Breast epithelium (tissue), 4 donors: ENCODE results near the gene HRH3. TPM values are rescaled to one million over a fixed set of nuclear protein-coding genes. Genes with fewer than 3 reads are reported as not detected.

Experiments
- DNase-seq, 2 donors: peaks; one replicate each; pipeline ENCODE4 v3.0.0-alpha.2; 2019; ENCODE audit warnings: low spot score in 2 of 2
- H3K27ac ChIP-seq, 2 donors: fragments of 200-600 bp; sonication (generic) in 1 of 2; one replicate each; pipeline ENCODE4 v1.5.1; 2016 to 2019; ENCODE audit warnings: mild to moderate bottlenecking in 1 of 2
- H3K27me3 ChIP-seq, 2 donors: fragments of 200-600 bp; sonication (generic) in 1 of 2; one replicate each; pipeline versions ENCODE4 v1.5.1 to v1.6.0; 2017 to 2019; ENCODE audit warnings: control low read depth in 1 of 2, mild to moderate bottlenecking in 1 of 2
- H3K36me3 ChIP-seq: fragments of 200-600 bp; one replicate; pipeline ENCODE4 v1.5.1; 2019
- H3K4me1 ChIP-seq, 2 donors: fragments of 200-600 bp; sonication (generic); one replicate each; pipeline ENCODE4 v1.5.1; 2016 to 2019; ENCODE audit warnings: control low read depth in 1 of 2
- H3K4me3 ChIP-seq, 3 donors: fragments of 200-600 bp; sonication (generic); 1 replicate in 2 of 3; 2 replicates in 1 of 3; pipeline ENCODE4 v1.5.1; 2016 to 2019; ENCODE audit warnings: mild to moderate bottlenecking in 3 of 3, moderate library complexity in 2 of 3
- H3K9me3 ChIP-seq, 2 donors: fragments of 200-600 bp; sonication (generic) in 1 of 2; one replicate each; pipeline ENCODE4 v1.5.1; 2016 to 2019; ENCODE audit warnings: control low read depth in 1 of 2
- CTCF ChIP-seq, 3 donors: fragments of 450-650 bp; IDR thresholded peaks; one replicate each; pipeline ENCODE4 v1.5.1; 2016 to 2017; ENCODE audit warnings: antibody characterized with exemption in 3 of 3, mild to moderate bottlenecking in 3 of 3, moderate library complexity in 3 of 3
- POLR2A ChIP-seq: fragments of 450-650 bp; IDR thresholded peaks from one replicate; pipeline ENCODE4 v1.6.1; 2016; ENCODE audit warnings: antibody characterized with exemption, mild to moderate bottlenecking, moderate library complexity
- POLR2AphosphoS5 ChIP-seq, 3 donors: sonication (generic); formaldehyde crosslinking; IDR thresholded peaks; one replicate each; pipeline ENCODE4 v1.6.1; 2017; ENCODE audit warnings: antibody characterized with exemption in 3 of 3
- intact Hi-C: fragments of 100-400 bp; cut with DNase I; formaldehyde crosslinking; loops from one replicate; pipeline ENCODE4 v1.15.1; 2023; ENCODE audit warnings: low total_unique reads
- total RNA-seq, 3 donors: library from RNA; depleted of rRNA; stranded (reverse); fragments of >200 nt; gene quantifications; one replicate each; pipeline ENCODE4 v1.1.0, GENCODE V29; 2016

HRH3 gene
- total RNA-seq, 3 donors from 2014 or later: not detected

DNA sequence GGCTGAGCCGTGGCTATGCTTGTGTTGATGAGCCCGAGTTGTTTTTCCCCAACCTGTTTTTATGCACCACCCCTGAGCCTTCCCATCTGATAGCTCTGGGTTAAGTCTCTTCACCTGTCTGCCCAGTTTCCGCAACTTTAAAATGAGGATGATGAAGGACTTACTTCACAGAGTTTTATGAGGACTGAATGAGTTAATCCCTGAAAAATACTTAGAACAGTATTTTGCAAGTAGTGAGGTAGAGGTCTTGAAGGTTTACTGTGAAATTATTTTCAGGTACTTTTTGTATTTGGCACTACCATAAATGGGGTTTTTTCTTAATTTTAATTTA is 34.0 kb downstream of the HRH3 start:
- Histone ChIP-seq H3K36me3 (no peaks in the 10 kb centered on the region), H3K27ac (no peak overlapping the region), H3K27me3 (no peaks in the 10 kb centered on the region), H3K4me3 (no peak overlapping the region), H3K4me1 (peaks cover 0 to 7% of the 10 kb centered on the region in 2 donors), H3K9me3 (no peaks in the 10 kb centered on the region)
- DNase-seq: no peak
- TF ChIP-seq CTCF (IDR thresholded peaks at IDR 0.05) (no peak), POLR2A (no peak), POLR2AphosphoS5 (IDR thresholded peaks at IDR 0.05) (no peak)
- intact Hi-C loops: no loop called here

GRCh38 chr20:62183426-62184142 is 36.5 kb downstream of the HRH3 start:
- no peaks in the 10 kb centered on the region for H3K27me3 ChIP-seq
- intact Hi-C loops: no loop called here
- TF ChIP-seq POLR2AphosphoS5 (IDR thresholded peaks at IDR 0.05): no peak
- peak overlapping the region; percentile 91 to 93 for H3K27ac ChIP-seq
- H3K36me3 ChIP-seq: no peaks in the 10 kb centered on the region
- no peak for DNase-seq
- peaks cover 0 to 7% of the 10 kb centered on the region in 2 donors for H3K4me1 ChIP-seq
- H3K9me3 ChIP-seq: no peaks in the 10 kb centered on the region
- H3K4me3 ChIP-seq: peak overlapping the region; percentile 71 to 92 (median 81)

DNA sequence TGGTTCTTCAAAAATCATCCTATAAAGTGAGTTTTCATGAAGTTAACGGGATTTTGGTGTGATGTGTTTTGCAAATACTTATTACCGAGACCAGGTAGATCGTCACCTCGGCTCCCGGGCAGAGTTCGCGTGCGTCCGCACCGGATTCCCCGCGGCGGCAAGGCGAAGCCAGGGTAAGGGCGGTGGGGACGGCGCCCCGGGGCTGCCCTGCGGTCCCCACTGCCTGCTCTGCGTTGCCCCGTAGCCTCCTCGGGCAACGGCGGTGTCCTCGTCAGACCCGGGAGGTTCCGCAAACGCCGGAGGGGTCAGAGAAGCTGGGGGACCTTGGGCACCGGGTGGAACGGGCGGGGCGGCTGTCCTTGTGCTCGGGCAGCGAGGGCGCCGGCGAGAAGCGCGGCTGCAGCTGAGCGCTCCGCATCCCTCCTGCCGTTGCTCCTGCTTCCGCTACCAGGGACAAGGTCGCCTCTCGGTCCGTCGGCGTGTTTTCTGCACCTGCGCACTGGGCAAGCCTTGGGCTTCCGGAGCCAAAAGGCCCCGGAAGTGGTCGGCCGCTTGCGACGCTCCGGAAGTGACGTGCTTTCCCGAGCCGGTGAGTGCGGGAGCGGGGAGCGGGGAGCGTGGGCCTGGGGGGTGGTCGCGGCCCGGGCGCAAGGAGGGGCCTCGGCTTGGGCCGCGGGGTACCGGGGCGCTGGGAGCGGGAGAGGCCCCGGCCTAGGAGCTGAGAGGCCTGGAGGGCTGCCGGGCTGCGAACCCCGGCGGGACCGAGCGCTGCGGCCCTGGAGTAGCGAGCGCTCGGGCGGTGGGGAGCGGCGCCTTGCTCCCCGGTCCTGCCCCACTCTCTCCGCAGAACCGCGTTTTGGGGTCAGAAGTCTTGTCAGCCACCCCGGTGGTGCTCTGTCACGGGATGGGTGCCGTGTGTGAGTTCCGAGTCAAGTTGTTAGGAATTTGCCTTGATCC is 37.3 kb downstream of the HRH3 start, which contains the start of gene MTG2:
TSS of gene MTG2 (plus strand) at position 560 of the 957 bp plus-strand sequence. CDS start 10,393 bp downstream, outside the sequence.
- TF ChIP-seq POLR2AphosphoS5 (IDR thresholded peaks at IDR 0.05) (peak; percentile 86 to 92 (median 91)), POLR2A (peak; percentile 63), CTCF (IDR thresholded peaks at IDR 0.05) (peak in 1 of 3 donors; percentile 29)
- Histone ChIP-seq H3K36me3 (no peaks in the 10 kb centered on the region), H3K27ac (peak within 1 kb of the TSS; percentile 91 to 93), H3K27me3 (no peaks in the 10 kb centered on the region), H3K9me3 (no peaks in the 10 kb centered on the region), H3K4me3 (peak within 1 kb of the TSS; percentile 71 to 92 (median 81)), H3K4me1 (peaks cover 0 to 7% of the 10 kb centered on the region in 2 donors)
- intact Hi-C loops: no loop called here
- DNase-seq: peak; percentile 90 to 93

GRCh38 chr20:62181808-62182207 is 38.3 kb downstream of the HRH3 start:
- intact Hi-C loops: no loop called here
- no peaks in the 10 kb centered on the region for H3K9me3 ChIP-seq
- H3K36me3 ChIP-seq: no peaks in the 10 kb centered on the region
- TF ChIP-seq CTCF (IDR thresholded peaks at IDR 0.05) (no peak), POLR2AphosphoS5 (IDR thresholded peaks at IDR 0.05) (no peak), POLR2A (no peak)
- H3K27me3 ChIP-seq: no peaks in the 10 kb centered on the region
- peaks cover 0 to 7% of the 10 kb centered on the region in 2 donors for H3K4me1 ChIP-seq
- H3K27ac ChIP-seq: no peak overlapping the region
- DNase-seq: no peak
- H3K4me3 ChIP-seq: no peak overlapping the region

DNA sequence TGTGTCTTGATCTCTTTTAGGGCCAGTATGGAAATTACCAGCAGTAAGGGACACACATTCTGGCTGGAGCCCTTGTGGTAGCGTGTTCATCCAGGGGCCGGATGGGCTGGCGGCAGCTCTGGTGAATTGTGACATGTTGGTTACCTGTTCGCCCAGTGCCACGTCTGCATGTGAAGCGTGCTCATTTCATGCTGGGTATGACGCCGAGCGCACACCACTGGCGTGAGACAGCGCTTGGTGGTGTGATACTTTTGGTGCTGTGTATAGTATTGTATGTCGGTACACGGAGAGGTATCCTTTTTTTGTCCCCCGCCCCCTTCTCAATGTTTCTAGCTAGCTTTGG is 40.9 kb downstream of the HRH3 start:
- no peaks in the 10 kb centered on the region for H3K36me3 ChIP-seq
- H3K9me3 ChIP-seq: no peaks in the 10 kb centered on the region
- TF ChIP-seq CTCF (IDR thresholded peaks at IDR 0.05): no peak
- no peak for TF ChIP-seq POLR2A
- no peak for TF ChIP-seq POLR2AphosphoS5 (IDR thresholded peaks at IDR 0.05)

More for the DNA sequence above, 40.9 kb downstream of the HRH3 start:
- Histone ChIP-seq H3K27me3 (no peaks in the 10 kb centered on the region), H3K4me3 (no peak overlapping the region), H3K27ac (no peak overlapping the region), H3K4me1 (peaks cover 0 to 7% of the 10 kb centered on the region in 2 donors)
- DNase-seq: no peak
- intact Hi-C loops: no loop called here
